ENCODE measurements around the gene KCNJ18.
"Not testable (repeated sequence)": the region's sequence is repeated elsewhere in the genome, so short reads cannot be mapped to it uniquely, and the experiment has no call there.

Gene KCNJ18

GRCh38 chr17:21691883-21692703 is at the start of gene KCNJ18:
KCNJ18 (plus strand) TSS chr17:21692523; CDS start chr17:21702787, 10,264 bp downstream.
- not testable (repeated sequence) for DNase-seq (ENCODE audit: low spot score)

- not testable (repeated sequence) for DNase-seq (ENCODE audit: low spot score)
These were observed 44.2 kb upstream of the KCNJ18 start for GRCh38 chr17:21648125-21648524.

GRCh38 chr17:21650043-21650442 is 42.3 kb upstream of the KCNJ18 start:
- not testable (repeated sequence) for DNase-seq (ENCODE audit: low spot score)

- not testable (repeated sequence) for DNase-seq (ENCODE audit: low spot score)
These were observed 40.3 kb upstream of the KCNJ18 start for GRCh38 chr17:21652049-21652448.

- DNase-seq (ENCODE audit: low spot score): not testable (repeated sequence)
These were observed 39.1 kb upstream of the KCNJ18 start for GRCh38 chr17:21653211-21653610.

GRCh38 chr17:21656518-21657309 is 35.6 kb upstream of the KCNJ18 start:
- not testable (repeated sequence) for DNase-seq (ENCODE audit: low spot score)

- not testable (repeated sequence) for DNase-seq (ENCODE audit: low spot score)
These were observed 32.7 kb upstream of the KCNJ18 start for GRCh38 chr17:21659635-21660034.

GRCh38 chr17:21661455-21661854 is 30.9 kb upstream of the KCNJ18 start:
- DNase-seq (ENCODE audit: low spot score): peak; percentile 12

- DNase-seq (ENCODE audit: low spot score): peak; percentile 20
These were observed 29.2 kb upstream of the KCNJ18 start for GRCh38 chr17:21663166-21663565.

- DNase-seq (ENCODE audit: low spot score): peak; percentile 21
These were observed 28.5 kb upstream of the KCNJ18 start for GRCh38 chr17:21663614-21664474.

- DNase-seq (ENCODE audit: low spot score): peak; percentile 5
These were observed 27.2 kb upstream of the KCNJ18 start for GRCh38 chr17:21665171-21665570.

- DNase-seq (ENCODE audit: low spot score): peak; percentile 45
These were observed 26.3 kb upstream of the KCNJ18 start for GRCh38 chr17:21665935-21666493.

- peak; percentile 40 for DNase-seq (ENCODE audit: low spot score)
These were observed 25.5 kb upstream of the KCNJ18 start for GRCh38 chr17:21666711-21667412.

- peak; percentile 36 for DNase-seq (ENCODE audit: low spot score)
These were observed 24.8 kb upstream of the KCNJ18 start for GRCh38 chr17:21667413-21668117.

GRCh38 chr17:21668118-21668488 is 24.2 kb upstream of the KCNJ18 start:
- not testable (repeated sequence) for DNase-seq (ENCODE audit: low spot score)

- DNase-seq (ENCODE audit: low spot score): peak; percentile 45
These were observed 23.4 kb upstream of the KCNJ18 start for GRCh38 chr17:21668746-21669508.

- DNase-seq (ENCODE audit: low spot score): not testable (repeated sequence)
These were observed 22.5 kb upstream of the KCNJ18 start for GRCh38 chr17:21669616-21670360.

GRCh38 chr17:21670361-21671155 is 21.8 kb upstream of the KCNJ18 start:
- DNase-seq (ENCODE audit: low spot score): not testable (repeated sequence)
